MM.1S (cell line): ENCODE data around the gene GPNMB.

Experiments
- CTCF ChIP-seq: fragments of 300-600 bp; sonication (generic); IDR thresholded peaks from 2 replicates; pipeline ENCODE4 v1.5.1; 2016; ENCODE audit warnings: antibody characterized with exemption, low read length, mixed read lengths
- EZH2 ChIP-seq: fragments of 300-600 bp; sonication (generic); optimal IDR thresholded peaks from 2 replicates; pipeline ENCODE3; 2017; ENCODE audit warnings: low read depth, mild to moderate bottlenecking, antibody characterized with exemption, low read length, mixed read lengths

GRCh38 chr7:23290993-23291392 is 44.4 kb downstream of the GPNMB start:
- TF ChIP-seq CTCF (no peak), EZH2 (no peak)
